Neural cell (in vitro differentiated cells): Measurements from ENCODE around the gene RNF121. TPM values are rescaled to one million over a fixed set of nuclear protein-coding genes. Genes with fewer than 3 reads are reported as not detected.

ENCODE experiments used
- H2AFZ ChIP-seq: fragments of 200-600, 300-800 bp; sonication (generic), shearing (Covaris generic); 2 replicates; pipeline ENCODE4 v1.6.0; 2014; ENCODE audit warnings: low read depth, mild to moderate bottlenecking, antibody characterized with exemption, low read length, moderate library complexity
- H3F3A ChIP-seq: fragments of 200-600 bp; shearing (Covaris generic); 2 replicates; pipeline ENCODE4 v1.6.1; 2016; ENCODE audit warnings: mild to moderate bottlenecking, moderate library complexity, mixed read lengths, antibody characterized with exemption, low read length; ENCODE audit not compliant: insufficient read depth, poor library complexity, severe bottlenecking
- H3K27ac ChIP-seq: fragments of 200-600, 300-800 bp; sonication (generic), shearing (Covaris generic); 2 replicates; pipeline ENCODE4 v1.5.1; 2014; ENCODE audit warnings: mild to moderate bottlenecking, low read length, moderate library complexity
- H3K27me3 ChIP-seq: fragments of 300-800, 200-600 bp; sonication (generic), shearing (Covaris generic); 2 replicates; pipeline ENCODE4 v1.6.0; 2014; ENCODE audit warnings: mild to moderate bottlenecking, low read depth, low read length, moderate library complexity; ENCODE audit not compliant: insufficient read depth
- H3K36me3 ChIP-seq: fragments of 300-800, 200-600 bp; sonication (generic), shearing (Covaris generic); 2 replicates; pipeline ENCODE4 v1.5.1; 2014; ENCODE audit warnings: mild to moderate bottlenecking, antibody characterized with exemption, low read length, moderate library complexity; ENCODE audit not compliant: insufficient read depth
- H3K4me2 ChIP-seq: fragments of 300-800, 200-600 bp; sonication (generic), shearing (Covaris generic); 2 replicates; pipeline ENCODE4 v1.6.0; 2014; ENCODE audit warnings: mild to moderate bottlenecking, low read length
- H3K4me3 ChIP-seq: fragments of 300-800, 200-600 bp; sonication (generic), shearing (Covaris generic); 2 replicates; pipeline ENCODE4 v1.5.1; 2014; ENCODE audit warnings: mild to moderate bottlenecking, low read length, moderate library complexity
- H3K79me2 ChIP-seq: fragments of 200-600 bp; shearing (Covaris generic); replicated peaks from 2 replicates; pipeline ENCODE4 v1.6.0; 2014; ENCODE audit warnings: mild to moderate bottlenecking, low read length, moderate library complexity; ENCODE audit not compliant: insufficient read depth
- H3K9ac ChIP-seq: fragments of 300-800, 200-600 bp; sonication (generic), shearing (Covaris generic); 2 replicates; pipeline ENCODE4 v1.6.1; 2016; ENCODE audit warnings: mild to moderate bottlenecking, low read length, mixed read lengths
- H3K9me2 ChIP-seq: fragments of 200-600 bp; shearing (Covaris generic); 2 replicates; pipeline ENCODE4 v1.6.1; 2016; ENCODE audit warnings: mild to moderate bottlenecking, low read length, mixed read lengths; ENCODE audit not compliant: insufficient read depth
- H3K9me3 ChIP-seq: fragments of 200-600, 300-800 bp; sonication (generic), shearing (Covaris generic); 2 replicates; pipeline ENCODE4 v1.6.1; 2016; ENCODE audit warnings: mild to moderate bottlenecking, mixed run types, low read length, moderate library complexity, mixed read lengths
- H4K20me1 ChIP-seq: fragments of 200-600 bp; shearing (Covaris generic); 2 replicates; pipeline ENCODE4 v1.6.1; 2016; ENCODE audit warnings: mild to moderate bottlenecking, mixed run types; ENCODE audit not compliant: insufficient read depth
- CTCF ChIP-seq: fragments of 450-650 bp; IDR thresholded peaks from 2 replicates; pipeline ENCODE4 v1.5.1; 2014; ENCODE audit warnings: antibody characterized with exemption, mild to moderate bottlenecking, moderate library complexity; ENCODE audit not compliant: poor library complexity, severe bottlenecking
- EP300 ChIP-seq: fragments of 450-650 bp; conservative IDR thresholded peaks from 2 replicates; pipeline ENCODE4 v1.6.1; 2014; ENCODE audit warnings: antibody characterized with exemption, mild to moderate bottlenecking, moderate library complexity; ENCODE audit not compliant: poor library complexity, severe bottlenecking
- EZH2 ChIP-seq: fragments of 200-600, 300-800 bp; shearing (Covaris generic), sonication (generic); IDR thresholded peaks from 2 replicates; pipeline ENCODE4 v1.6.1; 2014; ENCODE audit warnings: antibody characterized with exemption, low read length, borderline replicate concordance, mild to moderate bottlenecking; ENCODE audit not compliant: insufficient read depth, poor library complexity, severe bottlenecking
- MXI1 ChIP-seq: fragments of 450-650 bp; conservative IDR thresholded peaks from 2 replicates; pipeline ENCODE4 v1.6.1; 2014; ENCODE audit warnings: antibody characterized with exemption, mild to moderate bottlenecking; ENCODE audit not compliant: poor library complexity, severe bottlenecking
- POLR2AphosphoS5 ChIP-seq: IDR thresholded peaks from 2 replicates; pipeline ENCODE4 v1.6.1; 2012
- RAD21 ChIP-seq: fragments of 450-650 bp; conservative IDR thresholded peaks from 2 replicates; pipeline ENCODE4 v1.6.1; 2014; ENCODE audit warnings: antibody characterized with exemption, mild to moderate bottlenecking, moderate library complexity
- REST ChIP-seq: IDR thresholded peaks from 2 replicates; pipeline ENCODE4 v1.6.1; 2012; ENCODE audit warnings: borderline replicate concordance
- SMC3 ChIP-seq: fragments of 450-650 bp; conservative IDR thresholded peaks from 2 replicates; pipeline ENCODE4 v1.6.1; 2014; ENCODE audit warnings: antibody characterized with exemption, mild to moderate bottlenecking, moderate library complexity; ENCODE audit not compliant: poor library complexity
- TAF1 ChIP-seq: IDR thresholded peaks from 2 replicates; pipeline ENCODE4 v1.6.1; 2012; ENCODE audit warnings: low read depth
- polyA plus RNA-seq: library from polyadenylated mRNA; depleted of rRNA; stranded (reverse); fragments of >200 nt; gene quantifications from 2 replicates; pipeline ENCODE4 v1.2.3, GENCODE V29; 2014

The RNF121 gene
- polyA plus RNA-seq, 1 donor from 2014 or later = 21.2 TPM

GRCh38 chr11:71986131-71986530 is 57.3 kb downstream of the RNF121 start:
- Histone ChIP-seq H3K9ac (no peak overlapping the region), H3K9me2 (no peaks in the 10 kb centered on the region), H3K36me3 (no peaks in the 10 kb centered on the region), H3K79me2 (no peaks in the 10 kb centered on the region), H4K20me1 (no peaks in the 10 kb centered on the region), H3K4me2 (no peak overlapping the region), H3K27ac (no peak overlapping the region), H2AFZ (no peak overlapping the region), H3K4me3 (no peak overlapping the region), H3K27me3 (no peaks in the 10 kb centered on the region), H3F3A (no peaks in the 10 kb centered on the region), H3K9me3 (no peaks in the 10 kb centered on the region)
- no peak for TF ChIP-seq EZH2

GRCh38 chr11:71987521-71987920 is 58.7 kb downstream of the RNF121 start:
- Histone ChIP-seq H3K4me3 (no peak overlapping the region), H3K79me2 (no peaks in the 10 kb centered on the region), H4K20me1 (no peaks in the 10 kb centered on the region), H3K27ac (no peak overlapping the region), H3K9ac (no peak overlapping the region), H3K27me3 (no peaks in the 10 kb centered on the region), H3K36me3 (no peaks in the 10 kb centered on the region), H3K4me2 (no peak overlapping the region), H2AFZ (no peak overlapping the region), H3F3A (no peaks in the 10 kb centered on the region), H3K9me2 (no peaks in the 10 kb centered on the region), H3K9me3 (no peaks in the 10 kb centered on the region)
- TF ChIP-seq TAF1 = no peak
- TF ChIP-seq POLR2AphosphoS5 = no peak
- no peak for TF ChIP-seq EP300
- TF ChIP-seq RAD21 = no peak
- TF ChIP-seq EZH2 = no peak
- TF ChIP-seq REST = no peak
- no peak for TF ChIP-seq SMC3
- TF ChIP-seq MXI1 = no peak
- no peak for TF ChIP-seq CTCF

- no peak overlapping the region for H3K27ac ChIP-seq
- H4K20me1 ChIP-seq = no peaks in the 10 kb centered on the region
- no peak overlapping the region for H3K4me2 ChIP-seq
- no peak overlapping the region for H3K4me3 ChIP-seq
- H3K79me2 ChIP-seq = no peaks in the 10 kb centered on the region
- no peak for TF ChIP-seq REST
- TF ChIP-seq CTCF = no peak
- no peak for TF ChIP-seq EP300
- TF ChIP-seq MXI1 = no peak
- H3K9me3 ChIP-seq = no peaks in the 10 kb centered on the region
- no peak overlapping the region for H3K9ac ChIP-seq
- no peaks in the 10 kb centered on the region for H3F3A ChIP-seq
- H3K36me3 ChIP-seq = no peaks in the 10 kb centered on the region
- no peaks in the 10 kb centered on the region for H3K27me3 ChIP-seq
- H2AFZ ChIP-seq = no peak overlapping the region
- no peaks in the 10 kb centered on the region for H3K9me2 ChIP-seq
Measured at GRCh38 chr11:71988050-71988449, 59.2 kb downstream of the RNF121 start.
